Memory B cell (primary cell): ENCODE results near the gene NPDC1.

Experiments used
- ATAC-seq: fragments of 150-1000 bp; cut with Tn5 transposase; 2 replicates; pipeline ENCODE4 v1.10.0; 2021; ENCODE audit warnings: low read depth, mild to moderate bottlenecking, moderate library complexity
- DNase-seq, 2 donors: peaks; one replicate each; pipeline ENCODE4 v3.0.0; 2022; ENCODE audit warnings: low spot score in 2 of 2
- H3K27ac Mint-ChIP-seq: one replicate; pipeline ENCODE4 v1.8.0; 2022; ENCODE audit warnings: mild to moderate bottlenecking, moderate library complexity, mixed read lengths
- H3K27me3 Mint-ChIP-seq: one replicate; pipeline ENCODE4 v1.8.0; 2022; ENCODE audit warnings: mixed read lengths
- H3K36me3 Mint-ChIP-seq: one replicate; pipeline ENCODE4 v1.8.0; 2022; ENCODE audit warnings: mild to moderate bottlenecking, mixed read lengths
- H3K4me1 Mint-ChIP-seq: one replicate; pipeline ENCODE4 v1.8.0; 2022; ENCODE audit warnings: mixed read lengths
- H3K4me3 Mint-ChIP-seq: one replicate; pipeline ENCODE4 v1.8.0; 2022; ENCODE audit warnings: mild to moderate bottlenecking, moderate library complexity, mixed read lengths
- H3K9me3 Mint-ChIP-seq: one replicate; pipeline ENCODE4 v1.8.0; 2022; ENCODE audit warnings: mixed read lengths

NPDC1 gene

GRCh38 chr9:137031904-137032640 lies 13.9 kb downstream of the NPDC1 start, which contains the start of gene FUT7:
Gene FUT7 (minus strand): TSS chr9:137032088. CDS start chr9:137031991, 97 bp downstream.
- peak within 1 kb of the TSS; percentile 82 for H3K27ac Mint-ChIP-seq

GRCh38 chr9:137030538-137031527 lies 15.1 kb downstream of the NPDC1 start:
- no peak for DNase-seq
- peaks cover 51% of the 10 kb centered on the region for H3K4me1 Mint-ChIP-seq
- H3K27me3 Mint-ChIP-seq = no peaks in the 10 kb centered on the region
- ATAC-seq = no peak
- no peaks in the 10 kb centered on the region for H3K36me3 Mint-ChIP-seq
- peak overlapping the region; percentile 82 for H3K4me3 Mint-ChIP-seq
- no peaks in the 10 kb centered on the region for H3K9me3 Mint-ChIP-seq
- H3K27ac Mint-ChIP-seq = peak overlapping the region; percentile 78

More at GRCh38 chr9:137031904-137032640, 13.9 kb downstream of the NPDC1 start, which contains the start of gene FUT7:
- no peak for DNase-seq
- Mint-ChIP-seq H3K36me3 (no peaks in the 10 kb centered on the region), H3K4me1 (peaks cover 44% of the 10 kb centered on the region), H3K9me3 (no peaks in the 10 kb centered on the region), H3K4me3 (peak within 1 kb of the TSS; percentile 82), H3K27me3 (no peaks in the 10 kb centered on the region)
- ATAC-seq = peak; percentile 54

- Mint-ChIP-seq H3K27ac (peak overlapping the region; percentile 78), H3K4me3 (peak overlapping the region; percentile 82), H3K9me3 (no peaks in the 10 kb centered on the region), H3K36me3 (no peaks in the 10 kb centered on the region), H3K4me1 (peaks cover 48% of the 10 kb centered on the region), H3K27me3 (no peaks in the 10 kb centered on the region)
- ATAC-seq = no peak
- no peak for DNase-seq
Observed at GRCh38 chr9:137030006-137030405, 16.0 kb downstream of the NPDC1 start.

- H3K4me1 Mint-ChIP-seq = peaks cover 41% of the 10 kb centered on the region
- no peaks in the 10 kb centered on the region for H3K9me3 Mint-ChIP-seq
Observed at GRCh38 chr9:137029058-137029936, 16.7 kb downstream of the NPDC1 start.

GRCh38 chr9:137028263-137029057 lies 17.5 kb downstream of the NPDC1 start:
- no peaks in the 10 kb centered on the region for H3K9me3 Mint-ChIP-seq
- H3K4me3 Mint-ChIP-seq = peak overlapping the region; percentile 82
- H3K27me3 Mint-ChIP-seq = no peaks in the 10 kb centered on the region
- no peaks in the 10 kb centered on the region for H3K36me3 Mint-ChIP-seq
- DNase-seq (peak in 1 of 2 donors; percentile 60), ATAC-seq (peak; percentile 41)
- H3K4me1 Mint-ChIP-seq = peaks cover 41% of the 10 kb centered on the region
- H3K27ac Mint-ChIP-seq = no peak overlapping the region

More at GRCh38 chr9:137029058-137029936, 16.7 kb downstream of the NPDC1 start:
- peak; percentile 81 to 94 for DNase-seq
- Mint-ChIP-seq H3K27ac (peak overlapping the region; percentile 14), H3K4me3 (peak overlapping the region; percentile 82), H3K27me3 (no peaks in the 10 kb centered on the region), H3K36me3 (no peaks in the 10 kb centered on the region)
- ATAC-seq = peak; percentile 31

- H3K36me3 Mint-ChIP-seq = no peaks in the 10 kb centered on the region
- H3K4me1 Mint-ChIP-seq = peaks cover 37% of the 10 kb centered on the region
- H3K27me3 Mint-ChIP-seq = no peaks in the 10 kb centered on the region
- H3K27ac Mint-ChIP-seq = no peak within 1 kb of the TSS
- no peak for DNase-seq
- no peaks in the 10 kb centered on the region for H3K9me3 Mint-ChIP-seq
- peak within 1 kb of the TSS; percentile 82 for H3K4me3 Mint-ChIP-seq
- ATAC-seq = no peak
Observed at GRCh38 chr9:137027369-137028262, 18.4 kb downstream of the NPDC1 start, which contains the start of gene ABCA2. Gene ABCA2 (minus strand): TSS chr9:137028237. CDS start chr9:137028140, 97 bp downstream.

GRCh38 chr9:137026828-137027227 lies 19.1 kb downstream of the NPDC1 start:
- ATAC-seq (no peak), DNase-seq (no peak)
- no peaks in the 10 kb centered on the region for H3K27me3 Mint-ChIP-seq
- H3K36me3 Mint-ChIP-seq = no peaks in the 10 kb centered on the region
- no peak overlapping the region for H3K27ac Mint-ChIP-seq
- H3K4me3 Mint-ChIP-seq = peak overlapping the region; percentile 80
- peaks cover 34% of the 10 kb centered on the region for H3K4me1 Mint-ChIP-seq
- no peaks in the 10 kb centered on the region for H3K9me3 Mint-ChIP-seq

GRCh38 chr9:137026384-137026783 lies 19.6 kb downstream of the NPDC1 start:
- no peaks in the 10 kb centered on the region for H3K27me3 Mint-ChIP-seq
- no peak overlapping the region for H3K4me3 Mint-ChIP-seq
- no peak for ATAC-seq
- no peaks in the 10 kb centered on the region for H3K9me3 Mint-ChIP-seq
- H3K4me1 Mint-ChIP-seq = peaks cover 32% of the 10 kb centered on the region
- DNase-seq = no peak
- no peak overlapping the region for H3K27ac Mint-ChIP-seq
- H3K36me3 Mint-ChIP-seq = no peaks in the 10 kb centered on the region

- no peaks in the 10 kb centered on the region for H3K36me3 Mint-ChIP-seq
Observed at GRCh38 chr9:137025517-137025966, 20.4 kb downstream of the NPDC1 start.

GRCh38 chr9:137023583-137023991 lies 22.4 kb downstream of the NPDC1 start:
- H3K36me3 Mint-ChIP-seq = peaks cover 1% of the 10 kb centered on the region
- H3K9me3 Mint-ChIP-seq = no peaks in the 10 kb centered on the region
- no peak overlapping the region for H3K27ac Mint-ChIP-seq
- DNase-seq (no peak), ATAC-seq (no peak)
- H3K27me3 Mint-ChIP-seq = no peaks in the 10 kb centered on the region
- H3K4me1 Mint-ChIP-seq = peaks cover 15% of the 10 kb centered on the region
- H3K4me3 Mint-ChIP-seq = no peak overlapping the region

More at GRCh38 chr9:137025517-137025966, 20.4 kb downstream of the NPDC1 start:
- H3K4me1 Mint-ChIP-seq = peaks cover 28% of the 10 kb centered on the region
- DNase-seq = peak in 1 of 2 donors; percentile 69
- no peak overlapping the region for H3K4me3 Mint-ChIP-seq
- H3K27me3 Mint-ChIP-seq = no peaks in the 10 kb centered on the region
- no peaks in the 10 kb centered on the region for H3K9me3 Mint-ChIP-seq
- peak overlapping the region; percentile 45 for H3K27ac Mint-ChIP-seq
- peak; percentile 66 for ATAC-seq

- no peak overlapping the region for H3K4me3 Mint-ChIP-seq
- DNase-seq (no peak), ATAC-seq (no peak)
- no peaks in the 10 kb centered on the region for H3K27me3 Mint-ChIP-seq
- no peaks in the 10 kb centered on the region for H3K9me3 Mint-ChIP-seq
- H3K27ac Mint-ChIP-seq = no peak overlapping the region
- peaks cover 15% of the 10 kb centered on the region for H3K4me1 Mint-ChIP-seq
- H3K36me3 Mint-ChIP-seq = peaks cover 1% of the 10 kb centered on the region
Observed at GRCh38 chr9:137023157-137023556, 22.8 kb downstream of the NPDC1 start.

GRCh38 chr9:137022662-137023008 lies 23.3 kb downstream of the NPDC1 start:
- H3K4me3 Mint-ChIP-seq = no peak overlapping the region
- DNase-seq = no peak
- peaks cover 4% of the 10 kb centered on the region for H3K36me3 Mint-ChIP-seq
- no peaks in the 10 kb centered on the region for H3K9me3 Mint-ChIP-seq
- ATAC-seq = no peak
- H3K27me3 Mint-ChIP-seq = no peaks in the 10 kb centered on the region
- peaks cover 15% of the 10 kb centered on the region for H3K4me1 Mint-ChIP-seq
- no peak overlapping the region for H3K27ac Mint-ChIP-seq
